Neural cell (in vitro differentiated cells): ENCODE results near the gene IGSF3. TPM values are rescaled to one million over a fixed set of nuclear protein-coding genes. Genes with fewer than 3 reads are reported as not detected.

Experiments used
- H2AFZ ChIP-seq: fragments of 200-600, 300-800 bp; sonication (generic), shearing (Covaris generic); 2 replicates; pipeline ENCODE4 v1.6.0; 2014; ENCODE audit warnings: low read depth, mild to moderate bottlenecking, antibody characterized with exemption, low read length, moderate library complexity
- H3F3A ChIP-seq: fragments of 200-600 bp; shearing (Covaris generic); 2 replicates; pipeline ENCODE4 v1.6.1; 2016; ENCODE audit warnings: mild to moderate bottlenecking, moderate library complexity, mixed read lengths, antibody characterized with exemption, low read length; ENCODE audit not compliant: insufficient read depth, poor library complexity, severe bottlenecking
- H3K27ac ChIP-seq: fragments of 200-600, 300-800 bp; sonication (generic), shearing (Covaris generic); 2 replicates; pipeline ENCODE4 v1.5.1; 2014; ENCODE audit warnings: mild to moderate bottlenecking, low read length, moderate library complexity
- H3K27me3 ChIP-seq: fragments of 300-800, 200-600 bp; sonication (generic), shearing (Covaris generic); 2 replicates; pipeline ENCODE4 v1.6.0; 2014; ENCODE audit warnings: mild to moderate bottlenecking, low read depth, low read length, moderate library complexity; ENCODE audit not compliant: insufficient read depth
- H3K36me3 ChIP-seq: fragments of 300-800, 200-600 bp; sonication (generic), shearing (Covaris generic); 2 replicates; pipeline ENCODE4 v1.5.1; 2014; ENCODE audit warnings: mild to moderate bottlenecking, antibody characterized with exemption, low read length, moderate library complexity; ENCODE audit not compliant: insufficient read depth
- H3K4me2 ChIP-seq: fragments of 300-800, 200-600 bp; sonication (generic), shearing (Covaris generic); 2 replicates; pipeline ENCODE4 v1.6.0; 2014; ENCODE audit warnings: mild to moderate bottlenecking, low read length
- H3K4me3 ChIP-seq: fragments of 300-800, 200-600 bp; sonication (generic), shearing (Covaris generic); 2 replicates; pipeline ENCODE4 v1.5.1; 2014; ENCODE audit warnings: mild to moderate bottlenecking, low read length, moderate library complexity
- H3K79me2 ChIP-seq: fragments of 200-600 bp; shearing (Covaris generic); replicated peaks from 2 replicates; pipeline ENCODE4 v1.6.0; 2014; ENCODE audit warnings: mild to moderate bottlenecking, low read length, moderate library complexity; ENCODE audit not compliant: insufficient read depth
- H3K9ac ChIP-seq: fragments of 300-800, 200-600 bp; sonication (generic), shearing (Covaris generic); 2 replicates; pipeline ENCODE4 v1.6.1; 2016; ENCODE audit warnings: mild to moderate bottlenecking, low read length, mixed read lengths
- H3K9me2 ChIP-seq: fragments of 200-600 bp; shearing (Covaris generic); 2 replicates; pipeline ENCODE4 v1.6.1; 2016; ENCODE audit warnings: mild to moderate bottlenecking, low read length, mixed read lengths; ENCODE audit not compliant: insufficient read depth
- H3K9me3 ChIP-seq: fragments of 200-600, 300-800 bp; sonication (generic), shearing (Covaris generic); 2 replicates; pipeline ENCODE4 v1.6.1; 2016; ENCODE audit warnings: mild to moderate bottlenecking, mixed run types, low read length, moderate library complexity, mixed read lengths
- H4K20me1 ChIP-seq: fragments of 200-600 bp; shearing (Covaris generic); 2 replicates; pipeline ENCODE4 v1.6.1; 2016; ENCODE audit warnings: mild to moderate bottlenecking, mixed run types; ENCODE audit not compliant: insufficient read depth
- CTCF ChIP-seq: fragments of 450-650 bp; IDR thresholded peaks from 2 replicates; pipeline ENCODE4 v1.5.1; 2014; ENCODE audit warnings: antibody characterized with exemption, mild to moderate bottlenecking, moderate library complexity; ENCODE audit not compliant: poor library complexity, severe bottlenecking
- EP300 ChIP-seq: fragments of 450-650 bp; conservative IDR thresholded peaks from 2 replicates; pipeline ENCODE4 v1.6.1; 2014; ENCODE audit warnings: antibody characterized with exemption, mild to moderate bottlenecking, moderate library complexity; ENCODE audit not compliant: poor library complexity, severe bottlenecking
- EZH2 ChIP-seq: fragments of 200-600, 300-800 bp; shearing (Covaris generic), sonication (generic); IDR thresholded peaks from 2 replicates; pipeline ENCODE4 v1.6.1; 2014; ENCODE audit warnings: antibody characterized with exemption, low read length, borderline replicate concordance, mild to moderate bottlenecking; ENCODE audit not compliant: insufficient read depth, poor library complexity, severe bottlenecking
- MXI1 ChIP-seq: fragments of 450-650 bp; conservative IDR thresholded peaks from 2 replicates; pipeline ENCODE4 v1.6.1; 2014; ENCODE audit warnings: antibody characterized with exemption, mild to moderate bottlenecking; ENCODE audit not compliant: poor library complexity, severe bottlenecking
- POLR2AphosphoS5 ChIP-seq: IDR thresholded peaks from 2 replicates; pipeline ENCODE4 v1.6.1; 2012
- RAD21 ChIP-seq: fragments of 450-650 bp; conservative IDR thresholded peaks from 2 replicates; pipeline ENCODE4 v1.6.1; 2014; ENCODE audit warnings: antibody characterized with exemption, mild to moderate bottlenecking, moderate library complexity
- REST ChIP-seq: IDR thresholded peaks from 2 replicates; pipeline ENCODE4 v1.6.1; 2012; ENCODE audit warnings: borderline replicate concordance
- SMC3 ChIP-seq: fragments of 450-650 bp; conservative IDR thresholded peaks from 2 replicates; pipeline ENCODE4 v1.6.1; 2014; ENCODE audit warnings: antibody characterized with exemption, mild to moderate bottlenecking, moderate library complexity; ENCODE audit not compliant: poor library complexity
- TAF1 ChIP-seq: IDR thresholded peaks from 2 replicates; pipeline ENCODE4 v1.6.1; 2012; ENCODE audit warnings: low read depth
- polyA plus RNA-seq: library from polyadenylated mRNA; depleted of rRNA; stranded (reverse); fragments of >200 nt; gene quantifications from 2 replicates; pipeline ENCODE4 v1.2.3, GENCODE V29; 2014

The IGSF3 gene
- polyA plus RNA-seq, 1 donor from 2014 or later: 81.4 TPM

GRCh38 chr1:116556289-116557006, 111.1 kb downstream of the IGSF3 start:
- Histone ChIP-seq H3K4me3 (no peak overlapping the region), H3K27ac (no peak overlapping the region), H3F3A (no peaks in the 10 kb centered on the region), H3K9ac (no peak overlapping the region), H3K9me3 (no peaks in the 10 kb centered on the region), H3K4me2 (no peak overlapping the region), H4K20me1 (no peaks in the 10 kb centered on the region), H3K79me2 (no peaks in the 10 kb centered on the region), H2AFZ (no peak overlapping the region), H3K27me3 (no peaks in the 10 kb centered on the region), H3K36me3 (no peaks in the 10 kb centered on the region), H3K9me2 (no peaks in the 10 kb centered on the region)
- TF ChIP-seq CTCF (no peak), REST (no peak), TAF1 (no peak), MXI1 (no peak), RAD21 (no peak), EZH2 (no peak), EP300 (no peak), POLR2AphosphoS5 (no peak), SMC3 (no peak)

GRCh38 chr1:116554924-116555323, 112.6 kb downstream of the IGSF3 start:
- H3K4me3 ChIP-seq: no peak overlapping the region
- no peaks in the 10 kb centered on the region for H3K36me3 ChIP-seq
- no peaks in the 10 kb centered on the region for H3K9me3 ChIP-seq

More at GRCh38 chr1:116554924-116555323, 112.6 kb downstream of the IGSF3 start:
- Histone ChIP-seq H2AFZ (no peak overlapping the region), H3K9me2 (no peaks in the 10 kb centered on the region), H3F3A (no peaks in the 10 kb centered on the region), H3K9ac (no peak overlapping the region), H3K27me3 (no peaks in the 10 kb centered on the region), H3K4me2 (no peak overlapping the region), H4K20me1 (no peaks in the 10 kb centered on the region), H3K79me2 (no peaks in the 10 kb centered on the region), H3K27ac (no peak overlapping the region)
- no peak for TF ChIP-seq REST
- TF ChIP-seq EP300: no peak
- no peak for TF ChIP-seq RAD21
- TF ChIP-seq TAF1: no peak
- no peak for TF ChIP-seq EZH2
- no peak for TF ChIP-seq SMC3
- no peak for TF ChIP-seq POLR2AphosphoS5
- no peak for TF ChIP-seq MXI1
- no peak for TF ChIP-seq CTCF
